ENCODE data around the gene MATCAP1.

DNA sequence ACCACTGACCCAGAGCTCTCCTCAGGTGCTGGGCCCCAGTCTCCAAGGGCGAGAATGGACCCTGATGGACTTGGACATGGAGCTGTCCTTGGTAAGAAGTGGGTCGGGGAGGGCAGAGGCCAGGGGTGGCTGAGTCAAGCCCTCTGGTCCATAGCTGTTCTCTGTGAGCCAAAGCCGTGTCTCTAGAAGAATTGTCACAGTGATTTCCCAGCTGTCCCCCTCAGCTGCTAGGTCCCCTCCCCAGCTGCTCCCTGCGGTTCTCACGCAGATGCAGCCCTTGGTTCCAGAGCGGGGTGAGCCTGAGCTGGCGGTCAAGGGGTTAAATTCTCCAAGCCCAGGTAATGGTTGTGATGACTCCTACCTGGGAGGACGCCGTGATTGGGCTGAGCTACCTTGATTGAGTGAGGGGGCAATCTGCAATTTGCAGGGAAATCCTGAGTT lies 14.7 kb downstream of the MATCAP1 start:
- TF ChIP-seq EZH2 (IDR thresholded peaks at IDR 0.05; ENCODE audit: low read depth, low read length, severe bottlenecking) = no peak
- TF ChIP-seq, protein P1, sequence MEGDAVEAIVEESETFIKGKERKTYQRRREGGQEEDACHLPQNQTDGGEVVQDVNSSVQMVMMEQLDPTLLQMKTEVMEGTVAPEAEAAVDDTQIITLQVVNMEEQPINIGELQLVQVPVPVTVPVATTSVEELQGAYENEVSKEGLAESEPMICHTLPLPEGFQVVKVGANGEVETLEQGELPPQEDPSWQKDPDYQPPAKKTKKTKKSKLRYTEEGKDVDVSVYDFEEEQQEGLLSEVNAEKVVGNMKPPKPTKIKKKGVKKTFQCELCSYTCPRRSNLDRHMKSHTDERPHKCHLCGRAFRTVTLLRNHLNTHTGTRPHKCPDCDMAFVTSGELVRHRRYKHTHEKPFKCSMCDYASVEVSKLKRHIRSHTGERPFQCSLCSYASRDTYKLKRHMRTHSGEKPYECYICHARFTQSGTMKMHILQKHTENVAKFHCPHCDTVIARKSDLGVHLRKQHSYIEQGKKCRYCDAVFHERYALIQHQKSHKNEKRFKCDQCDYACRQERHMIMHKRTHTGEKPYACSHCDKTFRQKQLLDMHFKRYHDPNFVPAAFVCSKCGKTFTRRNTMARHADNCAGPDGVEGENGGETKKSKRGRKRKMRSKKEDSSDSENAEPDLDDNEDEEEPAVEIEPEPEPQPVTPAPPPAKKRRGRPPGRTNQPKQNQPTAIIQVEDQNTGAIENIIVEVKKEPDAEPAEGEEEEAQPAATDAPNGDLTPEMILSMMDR (IDR thresholded peaks at IDR 0.05; ENCODE audit: control extremely low read depth in 1 of 3, insufficient read depth in 1 of 3, low read depth in 1 of 3, low read length in 3 of 3) = no peak
- TF ChIP-seq TAF1 (IDR thresholded peaks at IDR 0.05; ENCODE audit: low read depth, low read length) = no peak
- TF ChIP-seq, protein P2, sequence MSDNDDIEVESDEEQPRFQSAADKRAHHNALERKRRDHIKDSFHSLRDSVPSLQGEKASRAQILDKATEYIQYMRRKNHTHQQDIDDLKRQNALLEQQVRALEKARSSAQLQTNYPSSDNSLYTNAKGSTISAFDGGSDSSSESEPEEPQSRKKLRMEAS (IDR thresholded peaks at IDR 0.05) = no peak
